Retinal pigment epithelial cell (primary cell): Measurements from ENCODE around the gene RBMX.

Experiments used
- DNase-seq: peaks from one replicate; pipeline ENCODE4 v3.0.0-alpha.2; 2010; ENCODE audit warnings: low read depth
- H3K4me3 ChIP-seq: 2 replicates; pipeline ENCODE4 v1.5.1; 2011; ENCODE audit warnings: mild to moderate bottlenecking, low read length, control low read depth, moderate library complexity
- CTCF ChIP-seq: conservative IDR thresholded peaks from 2 replicates; pipeline ENCODE4 v1.5.1; 2011; ENCODE audit warnings: low read depth, low read length, control low read depth, inconsistent platforms

The RBMX gene

GRCh38 chrX:136865270-136866158 lies 15.0 kb downstream of the RBMX start:
- H3K4me3 ChIP-seq = no peak overlapping the region
- TF ChIP-seq CTCF = no peak
- no peak for DNase-seq

GRCh38 chrX:136863826-136864225 lies 16.7 kb downstream of the RBMX start:
- no peak for TF ChIP-seq CTCF
- H3K4me3 ChIP-seq = no peak overlapping the region
- no peak for DNase-seq

- no peak for TF ChIP-seq CTCF
- no peak for DNase-seq
- no peak overlapping the region for H3K4me3 ChIP-seq
These were observed 18.0 kb downstream of the RBMX start for GRCh38 chrX:136862546-136862945.

- TF ChIP-seq CTCF = no peak
- H3K4me3 ChIP-seq = no peak overlapping the region
- DNase-seq = no peak
These were observed 18.6 kb downstream of the RBMX start for GRCh38 chrX:136861877-136862276.

- no peak for TF ChIP-seq CTCF
- no peak overlapping the region for H3K4me3 ChIP-seq
- DNase-seq = no peak
These were observed 22.3 kb downstream of the RBMX start for GRCh38 chrX:136858007-136858756.

GRCh38 chrX:136856551-136856950 lies 24.0 kb downstream of the RBMX start:
- no peak for DNase-seq
- no peak for TF ChIP-seq CTCF
- no peak overlapping the region for H3K4me3 ChIP-seq
